ENCODE data around the gene ZC3H12A.

Gene ZC3H12A

GRCh38 chr1:37474046-37474696 is at the start of gene ZC3H12A:
Gene ZC3H12A (plus strand): TSS chr1:37474580. CDS start chr1:37475497, 917 bp downstream.
- TF ChIP-seq EGR1 (IDR thresholded peaks at IDR 0.05) = 0 out of 2 replicates have a peak, but pooled peaks have one; percentile 25
- peak; percentile 69 for TF ChIP-seq YY1 (IDR thresholded peaks at IDR 0.05; ENCODE audit: low read depth)
- TF ChIP-seq RAD21 (IDR thresholded peaks at IDR 0.05; ENCODE audit: low read depth) = no peak
- peak; percentile 26; the same call in 1 of the 2 replicates for TF ChIP-seq USF1 (IDR thresholded peaks at IDR 0.05)
- TF ChIP-seq EP300 (IDR thresholded peaks at IDR 0.05; ENCODE audit: borderline replicate concordance) = no peak
- no peak for TF ChIP-seq CREB1 (IDR thresholded peaks at IDR 0.05; ENCODE audit: low read depth)
- TF ChIP-seq TCF12 (IDR thresholded peaks at IDR 0.05; ENCODE audit: low read depth) = no peak
- no peak for TF ChIP-seq CEBPB (IDR thresholded peaks at IDR 0.05)
- TF ChIP-seq TAF1 (IDR thresholded peaks at IDR 0.05; ENCODE audit: low read depth) = peak; percentile 42; the same call in 1 of the 2 replicates
- TF ChIP-seq TEAD4 (IDR thresholded peaks at IDR 0.05) = no peak
- no peak for TF ChIP-seq REST (IDR thresholded peaks at IDR 0.05; ENCODE audit: low read depth)
- no peak; the same call in 1 of the 2 replicates for TF ChIP-seq MAX (IDR thresholded peaks at IDR 0.05)
- TF ChIP-seq FOXM1 (IDR thresholded peaks at IDR 0.05; ENCODE audit: borderline replicate concordance, low read depth) = no peak
- no peak for TF ChIP-seq NFIC (IDR thresholded peaks at IDR 0.05)
- TF ChIP-seq ZBTB7A (IDR thresholded peaks at IDR 0.05; ENCODE audit: low read depth) = 0 out of 2 replicates have a peak, but pooled peaks have one; percentile 20

GRCh38 chr1:37425221-37425620 is 49.2 kb upstream of the ZC3H12A start:
- TF ChIP-seq USF1 (IDR thresholded peaks at IDR 0.05) = no peak
- TF ChIP-seq NFIC (IDR thresholded peaks at IDR 0.05) = no peak
- TF ChIP-seq RAD21 (IDR thresholded peaks at IDR 0.05; ENCODE audit: low read depth) = no peak
- TF ChIP-seq TEAD4 (IDR thresholded peaks at IDR 0.05) = no peak
- no peak for TF ChIP-seq MAX (IDR thresholded peaks at IDR 0.05)

GRCh38 chr1:37429029-37429428 is 45.4 kb upstream of the ZC3H12A start:
- TF ChIP-seq YY1 (IDR thresholded peaks at IDR 0.05; ENCODE audit: low read depth) (no peak), MAX (IDR thresholded peaks at IDR 0.05) (no peak), TEAD4 (IDR thresholded peaks at IDR 0.05) (no peak), NFIC (IDR thresholded peaks at IDR 0.05) (no peak), CREB1 (IDR thresholded peaks at IDR 0.05; ENCODE audit: low read depth) (no peak), FOXM1 (IDR thresholded peaks at IDR 0.05; ENCODE audit: borderline replicate concordance, low read depth) (no peak), TAF1 (IDR thresholded peaks at IDR 0.05; ENCODE audit: low read depth) (no peak)

GRCh38 chr1:37430103-37430985 is 44.0 kb upstream of the ZC3H12A start:
- no peak for TF ChIP-seq TEAD4 (IDR thresholded peaks at IDR 0.05)
- TF ChIP-seq FOXM1 (IDR thresholded peaks at IDR 0.05; ENCODE audit: borderline replicate concordance, low read depth) = no peak
- no peak for TF ChIP-seq YY1 (IDR thresholded peaks at IDR 0.05; ENCODE audit: low read depth)
- no peak for TF ChIP-seq EGR1 (IDR thresholded peaks at IDR 0.05)
- TF ChIP-seq CREB1 (IDR thresholded peaks at IDR 0.05; ENCODE audit: low read depth) = no peak
- TF ChIP-seq RAD21 (IDR thresholded peaks at IDR 0.05; ENCODE audit: low read depth) = no peak
- TF ChIP-seq TCF12 (IDR thresholded peaks at IDR 0.05; ENCODE audit: low read depth) = no peak
- TF ChIP-seq CEBPB (IDR thresholded peaks at IDR 0.05) = no peak
- no peak for TF ChIP-seq USF1 (IDR thresholded peaks at IDR 0.05)
- no peak for TF ChIP-seq NFIC (IDR thresholded peaks at IDR 0.05)
- no peak for TF ChIP-seq REST (IDR thresholded peaks at IDR 0.05; ENCODE audit: low read depth)
- no peak for TF ChIP-seq TAF1 (IDR thresholded peaks at IDR 0.05; ENCODE audit: low read depth)
- no peak for TF ChIP-seq MAX (IDR thresholded peaks at IDR 0.05)
- no peak for TF ChIP-seq EP300 (IDR thresholded peaks at IDR 0.05; ENCODE audit: borderline replicate concordance)
- TF ChIP-seq ZBTB7A (IDR thresholded peaks at IDR 0.05; ENCODE audit: low read depth) = no peak

Measured in Ishikawa (cell line).